ENCODE data around the gene MICAL3. TPM values are rescaled to one million over a fixed set of nuclear protein-coding genes. Genes with fewer than 3 reads are reported as not detected.

The MICAL3 gene
- total RNA-seq, 6 experiments from 2014 or later, result 31.5 to 61.8 (median 48.2) TPM

GRCh38 chr22:17842386-17842785 is 182.0 kb downstream of the MICAL3 start:
- peak; percentile 5 for TF ChIP-seq POLR2A (IDR thresholded peaks at IDR 0.05)
- TF ChIP-seq CTCF (IDR thresholded peaks at IDR 0.05), result no peak
- 10% methylated on average over 4 of the region's 20 CpGs for WGBS (ENCODE audit: insufficient coverage, low coverage, low lambda C conversion rate, missing lambda C conversion rate)
- Histone ChIP-seq H3K4me3 (peak overlapping the region in 2 of 3 donors; percentile 59 to 62), H3K36me3 (no peaks in the 10 kb centered on the region), H3K27ac (peak overlapping the region; percentile 78 to 98 (median 94)), H3K27me3 (no peaks in the 10 kb centered on the region), H3K9me3 (no peaks in the 10 kb centered on the region), H3K4me1 (peaks cover 0 to 61% (median 18%) of the 10 kb centered on the region in 4 donors)
- DNase-seq, result peak; percentile 68 to 85 (median 83)
- intact Hi-C loops (cut with DNase I), result no loop called here
- ATAC-seq, result peak; percentile 55 to 68 (median 62)

DNA sequence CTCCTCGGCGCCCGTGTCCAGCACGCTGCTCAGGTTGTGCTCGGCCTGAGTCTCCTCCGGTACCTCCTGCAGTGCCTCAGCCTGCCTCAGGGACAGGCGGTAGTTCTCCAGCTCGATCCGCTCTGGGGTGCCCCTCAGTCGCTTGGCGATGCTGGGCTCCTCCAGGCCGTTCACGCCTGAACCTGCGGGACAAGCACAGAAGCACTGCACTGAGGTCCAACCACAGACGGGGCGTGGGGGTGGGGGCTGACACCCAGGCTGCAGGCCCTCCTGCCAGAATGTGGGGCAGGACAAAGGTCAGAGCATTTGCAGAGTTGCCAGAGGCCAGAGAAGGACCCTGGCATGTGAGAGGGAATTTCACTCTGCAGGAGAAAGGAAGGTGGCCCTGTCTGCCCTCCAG is 182.5 kb downstream of the MICAL3 start:
- Histone ChIP-seq H3K9me3 (no peaks in the 10 kb centered on the region), H3K27me3 (no peaks in the 10 kb centered on the region), H3K4me3 (peak overlapping the region; percentile 36 to 62 (median 59)), H3K27ac (peak overlapping the region; percentile 78 to 98 (median 94)), H3K36me3 (no peaks in the 10 kb centered on the region), H3K4me1 (peaks cover 0 to 63% (median 21%) of the 10 kb centered on the region in 4 donors)
- peak; percentile 72 to 84 (median 78) for ATAC-seq
- TF ChIP-seq CTCF (IDR thresholded peaks at IDR 0.05), result peak in 1 of 4 donors; percentile 16
- TF ChIP-seq POLR2A (IDR thresholded peaks at IDR 0.05), result peak; percentile 12
- WGBS (ENCODE audit: insufficient coverage, low coverage, low lambda C conversion rate, missing lambda C conversion rate), result no CpG with 5 or more reads among the region's 16 CpGs
- intact Hi-C loops (cut with DNase I), result no loop called here
- peak; percentile 74 to 95 (median 91) for DNase-seq

GRCh38 chr22:17838180-17838865 is 186.0 kb downstream of the MICAL3 start:
- H3K4me3 ChIP-seq, result no peak overlapping the region
- peak; percentile 27 to 59 (median 33) for ATAC-seq
- peaks cover 0 to 91% (median 38%) of the 10 kb centered on the region in 4 donors for H3K4me1 ChIP-seq
- H3K36me3 ChIP-seq, result no peaks in the 10 kb centered on the region
- WGBS (ENCODE audit: insufficient coverage, low coverage, low lambda C conversion rate, missing lambda C conversion rate), result 41% methylated on average over 6 of the region's 13 CpGs
- H3K27me3 ChIP-seq, result no peaks in the 10 kb centered on the region
- peak in 1 of 3 donors; percentile 84 for DNase-seq
- TF ChIP-seq POLR2A (IDR thresholded peaks at IDR 0.05), result no peak
- TF ChIP-seq CTCF (IDR thresholded peaks at IDR 0.05), result no peak
- H3K27ac ChIP-seq, result peak overlapping the region; percentile 65 to 98 (median 84)
- intact Hi-C loops (cut with DNase I), result loop anchor here in 1 of 2 donors (10.0 kb wide), 1 partner anchor 236 kb away; the partner anchor contains the start of gene PEX26
- no peaks in the 10 kb centered on the region for H3K9me3 ChIP-seq

- peak; percentile 25 to 49 (median 41) for ATAC-seq
- intact Hi-C loops (cut with DNase I), result loop anchor here in 1 of 2 donors (10.0 kb wide), 1 partner anchor 238 kb away; the partner anchor contains the start of gene PEX26
- no peak for TF ChIP-seq POLR2A (IDR thresholded peaks at IDR 0.05)
- TF ChIP-seq CTCF (IDR thresholded peaks at IDR 0.05), result no peak
- Histone ChIP-seq H3K4me1 (peaks cover 0 to 87% (median 42%) of the 10 kb centered on the region in 4 donors), H3K27ac (peak overlapping the region; percentile 65 to 98 (median 84)), H3K4me3 (no peak overlapping the region), H3K27me3 (no peaks in the 10 kb centered on the region), H3K36me3 (no peaks in the 10 kb centered on the region), H3K9me3 (no peaks in the 10 kb centered on the region)
- DNase-seq, result peak; percentile 53 to 87 (median 86)
- WGBS (ENCODE audit: insufficient coverage, low coverage, low lambda C conversion rate, missing lambda C conversion rate), result 42% methylated on average over 9 of the region's 14 CpGs
These were observed 187.2 kb downstream of the MICAL3 start for GRCh38 chr22:17836992-17837742.
